Astrocyte (in vitro differentiated cells and primary cell): ENCODE data around the gene CDCA7. TPM values are rescaled to one million over a fixed set of nuclear protein-coding genes. Genes with fewer than 3 reads are reported as not detected.
A peak's percentile ranks its signal among the peaks of the same experiment; 100 is the strongest.
"Not testable (repeated sequence)": the region's sequence is repeated elsewhere in the genome, so short reads cannot be mapped to it uniquely, and the experiment has no call there.

ENCODE experiments used
- DNase-seq: peaks from one replicate; pipeline ENCODE4 v3.0.0-alpha.2; 2010; ENCODE audit warnings: low read depth
- FAIRE-seq: peaks from 2 replicates; lab custom pipeline; 2011; peaks lifted over from hg19 to GRCh38; lab: Jason Lieb, UNC
- H2AFZ ChIP-seq: 2 replicates; pipeline ENCODE4 v1.6.0; 2012; ENCODE audit warnings: low read depth, low read length, inconsistent platforms
- H3K27ac ChIP-seq: 2 replicates; pipeline ENCODE4 v1.5.1; 2011; ENCODE audit warnings: low read depth, low read length, inconsistent platforms
- H3K27me3 ChIP-seq: 2 replicates; pipeline ENCODE4 v1.6.0; 2011; ENCODE audit warnings: low read length, inconsistent platforms; ENCODE audit not compliant: insufficient read depth
- H3K36me3 ChIP-seq: 2 replicates; pipeline ENCODE4 v1.5.1; 2011; ENCODE audit warnings: low read length, inconsistent platforms; ENCODE audit not compliant: insufficient read depth
- H3K4me1 ChIP-seq: 2 replicates; pipeline ENCODE4 v1.5.1; 2011; ENCODE audit warnings: low read length, inconsistent platforms; ENCODE audit not compliant: insufficient read depth
- H3K4me2 ChIP-seq: 2 replicates; pipeline ENCODE4 v1.6.0; 2012; ENCODE audit warnings: low read length, inconsistent platforms
- H3K4me3 ChIP-seq: 2 replicates; pipeline ENCODE4 v1.5.1; 2011; ENCODE audit warnings: low read depth, mild to moderate bottlenecking, low read length, inconsistent platforms; ENCODE audit not compliant: insufficient read depth
- H3K79me2 ChIP-seq: 2 replicates; pipeline ENCODE4 v1.6.0; 2012; ENCODE audit warnings: mild to moderate bottlenecking, low read length, inconsistent platforms; ENCODE audit not compliant: insufficient read depth
- H3K9ac ChIP-seq: 2 replicates; pipeline ENCODE4 v1.6.0; 2012; ENCODE audit warnings: mild to moderate bottlenecking, low read length, inconsistent platforms
- H3K9me3 ChIP-seq: 2 replicates; pipeline ENCODE4 v1.5.1; 2012; ENCODE audit warnings: low read depth, mild to moderate bottlenecking, low read length, inconsistent platforms; ENCODE audit not compliant: insufficient read depth
- H4K20me1 ChIP-seq: 2 replicates; pipeline ENCODE4 v1.6.0; 2012; ENCODE audit warnings: low read length, inconsistent platforms; ENCODE audit not compliant: insufficient read depth
- H3K27ac Mint-ChIP-seq: one replicate; pipeline ENCODE4 v1.8.0; 2021; ENCODE audit warnings: mild to moderate bottlenecking, mixed read lengths; ENCODE audit not compliant: unreplicated experiment
- H3K27me3 Mint-ChIP-seq: one replicate; pipeline ENCODE4 v1.8.0; 2021; ENCODE audit warnings: low read depth, mixed read lengths; ENCODE audit not compliant: unreplicated experiment
- H3K36me3 Mint-ChIP-seq: one replicate; pipeline ENCODE4 v1.8.0; 2021; ENCODE audit warnings: low read depth, mixed read lengths; ENCODE audit not compliant: unreplicated experiment
- H3K4me1 Mint-ChIP-seq: one replicate; pipeline ENCODE4 v1.8.0; 2021; ENCODE audit warnings: low read depth, mixed read lengths; ENCODE audit not compliant: unreplicated experiment
- H3K4me3 Mint-ChIP-seq: one replicate; pipeline ENCODE4 v1.8.0; 2021; ENCODE audit warnings: mild to moderate bottlenecking, moderate library complexity, mixed read lengths; ENCODE audit not compliant: unreplicated experiment
- H3K9me3 Mint-ChIP-seq: one replicate; pipeline ENCODE4 v1.8.0; 2021; ENCODE audit warnings: mild to moderate bottlenecking, mixed read lengths; ENCODE audit not compliant: unreplicated experiment
- CTCF ChIP-seq: IDR thresholded peaks from 2 replicates; pipeline ENCODE4 v1.5.1; 2011; ENCODE audit warnings: low read depth, mild to moderate bottlenecking, inconsistent platforms, low read length, moderate library complexity; ENCODE audit not compliant: insufficient read depth
- EZH2 ChIP-seq: IDR thresholded peaks from 2 replicates; pipeline ENCODE4 v1.6.1; 2012; ENCODE audit warnings: mild to moderate bottlenecking, low read length, inconsistent platforms; ENCODE audit not compliant: insufficient read depth
- total RNA-seq: library from RNA; stranded (reverse); gene quantifications from 2 replicates; pipeline ENCODE4 v1.2.1, GENCODE V29; 2021

CDCA7 gene
- total RNA-seq, 1 donor from 2014 or later = 5.3 TPM

- no peaks in the 10 kb centered on the region for H3K36me3 ChIP-seq
- no peaks in the 10 kb centered on the region for H4K20me1 ChIP-seq
- no peak overlapping the region for H3K27ac Mint-ChIP-seq
- no peak overlapping the region for H3K4me3 Mint-ChIP-seq
- H3K4me2 ChIP-seq = no peak overlapping the region
- TF ChIP-seq CTCF (no peak), EZH2 (no peak)
- H3K27me3 ChIP-seq = no peaks in the 10 kb centered on the region
- H3K9me3 Mint-ChIP-seq = peaks cover 15% of the 10 kb centered on the region
- peaks cover 6% of the 10 kb centered on the region for H3K9me3 ChIP-seq
- peak; percentile 9 for DNase-seq
- no peaks in the 10 kb centered on the region for H3K4me1 ChIP-seq
- H3K27me3 Mint-ChIP-seq = no peaks in the 10 kb centered on the region
- H2AFZ ChIP-seq = no peak overlapping the region
- no peaks in the 10 kb centered on the region for H3K4me1 Mint-ChIP-seq
- no peak overlapping the region for H3K4me3 ChIP-seq
- no peak for FAIRE-seq
- no peaks in the 10 kb centered on the region for H3K36me3 Mint-ChIP-seq
- H3K79me2 ChIP-seq = no peaks in the 10 kb centered on the region
- no peak overlapping the region for H3K27ac ChIP-seq
- no peak overlapping the region for H3K9ac ChIP-seq
Observed at GRCh38 chr2:173326806-173327205, 27.9 kb upstream of the CDCA7 start.

- no peak for FAIRE-seq
- Histone ChIP-seq H2AFZ (no peak overlapping the region), H3K4me3 (no peak overlapping the region), H3K4me2 (no peak overlapping the region), H3K79me2 (no peaks in the 10 kb centered on the region), H3K27me3 (no peaks in the 10 kb centered on the region), H3K9me3 (peaks cover 6% of the 10 kb centered on the region), H4K20me1 (no peaks in the 10 kb centered on the region), H3K36me3 (no peaks in the 10 kb centered on the region), H3K27ac (no peak overlapping the region), H3K9ac (no peak overlapping the region), H3K4me1 (no peaks in the 10 kb centered on the region)
- no peaks in the 10 kb centered on the region for H3K27me3 Mint-ChIP-seq
- H3K4me1 Mint-ChIP-seq = no peaks in the 10 kb centered on the region
- no peak overlapping the region for H3K4me3 Mint-ChIP-seq
- DNase-seq = no peak
- TF ChIP-seq EZH2 = no peak
- TF ChIP-seq CTCF = no peak
- no peaks in the 10 kb centered on the region for H3K36me3 Mint-ChIP-seq
- peaks cover 15% of the 10 kb centered on the region for H3K9me3 Mint-ChIP-seq
- H3K27ac Mint-ChIP-seq = no peak overlapping the region
Observed at GRCh38 chr2:173327421-173327820, 27.3 kb upstream of the CDCA7 start.

DNA sequence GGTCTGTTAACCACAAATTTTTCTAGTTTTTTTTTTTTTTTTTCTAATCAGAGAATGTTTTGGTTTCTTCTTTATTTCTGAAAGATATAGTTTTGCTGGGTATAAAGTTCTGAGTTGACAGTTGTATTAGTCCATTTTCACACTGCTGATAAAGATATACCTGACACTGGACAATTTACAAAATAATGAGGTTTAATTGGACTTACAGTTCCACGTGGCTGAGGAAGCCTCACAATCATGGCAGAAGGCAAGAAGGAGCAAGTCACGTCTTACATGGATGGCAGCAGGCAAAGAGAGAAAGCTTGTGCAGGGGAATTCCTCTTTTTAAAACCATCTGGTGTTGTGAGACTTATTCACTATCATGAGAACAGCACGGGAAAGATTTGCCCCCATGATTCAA lies 21.7 kb upstream of the CDCA7 start:
- not testable (repeated sequence) for H3K4me2 ChIP-seq, H3K79me2 ChIP-seq, H3K4me1 Mint-ChIP-seq, H3K9me3 ChIP-seq, H3K9ac ChIP-seq, DNase-seq, H3K36me3 ChIP-seq, H3K27ac ChIP-seq, H4K20me1 ChIP-seq, H3K27ac Mint-ChIP-seq, H3K27me3 ChIP-seq, H3K27me3 Mint-ChIP-seq, H2AFZ ChIP-seq, H3K4me1 ChIP-seq, H3K4me3 ChIP-seq, H3K36me3 Mint-ChIP-seq, H3K4me3 Mint-ChIP-seq, FAIRE-seq
- H3K9me3 Mint-ChIP-seq = peaks cover 12% of the 10 kb centered on the region
